Stimulated activated CD8-positive, alpha-beta memory T cell treated with anti-CD3 and anti-CD28 coated beads, Interleukin-7, amount 100 ng/mL, for 48 hours (primary cell): ENCODE data around the gene ERVV-1.
"Not testable (repeated sequence)": the region's sequence is repeated elsewhere in the genome, so short reads cannot be mapped to it uniquely, and the experiment has no call there.

Source experiments
- DNase-seq, 2 donors: peaks; one replicate each; pipeline ENCODE4 v3.0.0-alpha.2; 2020; ENCODE audit warnings: low read depth in 1 of 2; ENCODE audit errors: extremely low read depth in 1 of 2

The ERVV-1 gene

GRCh38 chr19:53013621-53014020 is at the start of gene ERVV-1:
Gene ERVV-1 (plus strand): TSS chr19:53013921. CDS start chr19:53014091, 170 bp downstream.
- no peak for DNase-seq

- no peak for DNase-seq
These were observed 45.9 kb upstream of the ERVV-1 start for GRCh38 chr19:52967772-52968171.

- no peak for DNase-seq
These were observed 32.4 kb upstream of the ERVV-1 start for GRCh38 chr19:52981329-52981728.

GRCh38 chr19:52983167-52983566 is 30.6 kb upstream of the ERVV-1 start:
- DNase-seq, result not testable (repeated sequence)

- DNase-seq, result no peak
These were observed 26.5 kb upstream of the ERVV-1 start for GRCh38 chr19:52987221-52987620.

GRCh38 chr19:52988506-52988905 is 25.2 kb upstream of the ERVV-1 start:
- DNase-seq, result no peak

GRCh38 chr19:52990759-52991418 is 22.8 kb upstream of the ERVV-1 start:
- no peak for DNase-seq

GRCh38 chr19:52991484-52991883 is 22.2 kb upstream of the ERVV-1 start:
- no peak for DNase-seq

GRCh38 chr19:52992109-52993004 is 21.4 kb upstream of the ERVV-1 start:
- DNase-seq, result no peak

- peak; percentile 24 to 68 for DNase-seq
These were observed 20.2 kb upstream of the ERVV-1 start for GRCh38 chr19:52993342-52994178.

- DNase-seq, result no peak
These were observed 18.0 kb upstream of the ERVV-1 start for GRCh38 chr19:52995711-52996110.

GRCh38 chr19:52997975-52998374 is 15.7 kb upstream of the ERVV-1 start:
- no peak for DNase-seq

GRCh38 chr19:53002479-53002878 is 11.2 kb upstream of the ERVV-1 start:
- no peak for DNase-seq

GRCh38 chr19:53004242-53004641 is 9.5 kb upstream of the ERVV-1 start:
- DNase-seq, result no peak

GRCh38 chr19:53007200-53007599 is 6.5 kb upstream of the ERVV-1 start:
- DNase-seq, result no peak

GRCh38 chr19:53007606-53008005 is 6.1 kb upstream of the ERVV-1 start:
- no peak for DNase-seq

GRCh38 chr19:53008061-53008778 is 5.5 kb upstream of the ERVV-1 start:
- DNase-seq, result no peak

GRCh38 chr19:53010494-53010893 is 3.2 kb upstream of the ERVV-1 start:
- no peak for DNase-seq

- DNase-seq, result no peak
These were observed 1.7 kb upstream of the ERVV-1 start for GRCh38 chr19:53012006-53012405.

- DNase-seq, result no peak
These were observed 1.4 kb downstream of the ERVV-1 start for GRCh38 chr19:53015159-53015558.

- DNase-seq, result no peak
These were observed 2.0 kb downstream of the ERVV-1 start for GRCh38 chr19:53015730-53016129.
